Type B pancreatic cell (in vitro differentiated cells): ENCODE measurements around the gene TFPI2. TPM values are rescaled to one million over a fixed set of nuclear protein-coding genes. Genes with fewer than 3 reads are reported as not detected.

Experiments used
- DNase-seq: peaks from one replicate; pipeline ENCODE4 v3.0.0; 2021; ENCODE audit warnings: mixed read lengths; ENCODE audit not compliant: unreplicated experiment; ENCODE audit errors: extremely low spot score
- H3K27ac Mint-ChIP-seq: 2 replicates; pipeline ENCODE4 v1.8.0; 2021; ENCODE audit warnings: mild to moderate bottlenecking, mixed read lengths
- H3K27me3 Mint-ChIP-seq: 2 replicates; pipeline ENCODE4 v1.8.0; 2021; ENCODE audit warnings: mixed read lengths
- H3K36me3 Mint-ChIP-seq: 2 replicates; pipeline ENCODE4 v1.8.0; 2021; ENCODE audit warnings: mixed read lengths
- H3K4me1 Mint-ChIP-seq: one replicate; pipeline ENCODE4 v1.8.0; 2021; ENCODE audit warnings: mixed read lengths; ENCODE audit not compliant: unreplicated experiment
- H3K4me3 Mint-ChIP-seq: 2 replicates; pipeline ENCODE4 v1.8.0; 2021; ENCODE audit warnings: mild to moderate bottlenecking, mixed read lengths
- H3K9me3 Mint-ChIP-seq: 2 replicates; pipeline ENCODE4 v1.8.0; 2021; ENCODE audit warnings: mixed read lengths
- CTCF ChIP-seq: fragments of 200-600 bp; sonication (generic); conservative IDR thresholded peaks from 2 replicates; pipeline ENCODE4 v1.5.0; 2021; ENCODE audit warnings: antibody characterized with exemption, mild to moderate bottlenecking
- total RNA-seq: library from RNA; stranded (reverse); gene quantifications from 2 replicates; pipeline ENCODE4 v1.2.1, GENCODE V29; 2021; ENCODE audit warnings: low replicate concordance

Gene TFPI2
- total RNA-seq, 1 donor from 2014 or later, result 4.9 TPM

- peaks cover 14% of the 10 kb centered on the region for H3K27me3 Mint-ChIP-seq
- H3K36me3 Mint-ChIP-seq, result no peaks in the 10 kb centered on the region
- no peak overlapping the region for H3K27ac Mint-ChIP-seq
- H3K4me1 Mint-ChIP-seq, result no peaks in the 10 kb centered on the region
- H3K4me3 Mint-ChIP-seq, result no peak overlapping the region
- no peaks in the 10 kb centered on the region for H3K9me3 Mint-ChIP-seq
- DNase-seq, result no peak
- TF ChIP-seq CTCF, result no peak
Observed at GRCh38 chr7:93931655-93932054, 41.1 kb upstream of the TFPI2 start.

GRCh38 chr7:93927585-93927984 lies 37.0 kb upstream of the TFPI2 start:
- Mint-ChIP-seq H3K9me3 (no peaks in the 10 kb centered on the region), H3K36me3 (peaks cover 5% of the 10 kb centered on the region), H3K4me3 (no peak overlapping the region), H3K4me1 (peaks cover 7% of the 10 kb centered on the region), H3K27ac (no peak overlapping the region), H3K27me3 (peaks cover 20% of the 10 kb centered on the region)
- no peak for TF ChIP-seq CTCF
- no peak for DNase-seq

- no peak overlapping the region for H3K4me3 Mint-ChIP-seq
- DNase-seq, result no peak
- H3K36me3 Mint-ChIP-seq, result peaks cover 5% of the 10 kb centered on the region
- no peak overlapping the region for H3K27ac Mint-ChIP-seq
- H3K4me1 Mint-ChIP-seq, result peaks cover 7% of the 10 kb centered on the region
- no peak for TF ChIP-seq CTCF
- H3K9me3 Mint-ChIP-seq, result no peaks in the 10 kb centered on the region
- peaks cover 23% of the 10 kb centered on the region for H3K27me3 Mint-ChIP-seq
Observed at GRCh38 chr7:93926800-93927199, 36.2 kb upstream of the TFPI2 start.

GRCh38 chr7:93923942-93924341 lies 33.4 kb upstream of the TFPI2 start:
- H3K27ac Mint-ChIP-seq, result no peak overlapping the region
- H3K4me1 Mint-ChIP-seq, result peaks cover 17% of the 10 kb centered on the region
- no peak for DNase-seq
- H3K4me3 Mint-ChIP-seq, result peak overlapping the region; percentile 66
- H3K36me3 Mint-ChIP-seq, result peaks cover 5% of the 10 kb centered on the region
- H3K9me3 Mint-ChIP-seq, result no peaks in the 10 kb centered on the region
- peaks cover 28% of the 10 kb centered on the region for H3K27me3 Mint-ChIP-seq
- TF ChIP-seq CTCF, result no peak

- peak overlapping the region; percentile 66 for H3K4me3 Mint-ChIP-seq
- peaks cover 28% of the 10 kb centered on the region for H3K27me3 Mint-ChIP-seq
Observed at GRCh38 chr7:93923296-93923695, 32.7 kb upstream of the TFPI2 start.

More at GRCh38 chr7:93923296-93923695, 32.7 kb upstream of the TFPI2 start:
- H3K9me3 Mint-ChIP-seq, result no peaks in the 10 kb centered on the region
- H3K4me1 Mint-ChIP-seq, result peaks cover 17% of the 10 kb centered on the region
- DNase-seq, result no peak
- H3K27ac Mint-ChIP-seq, result no peak overlapping the region
- H3K36me3 Mint-ChIP-seq, result peaks cover 5% of the 10 kb centered on the region
- no peak for TF ChIP-seq CTCF
